GM19395 (cell line): ENCODE results near the gene CDC16.
A peak's percentile ranks its signal among the peaks of the same experiment; 100 is the strongest.
"Not testable (repeated sequence)": the region's sequence is repeated elsewhere in the genome, so short reads cannot be mapped to it uniquely, and the experiment has no call there.

Experiments
- ATAC-seq: cut with Tn5 transposase; IDR thresholded peaks from one replicate; pipeline ENCODE4 v1.9.1; 2021; ENCODE audit warnings: mild to moderate bottlenecking, moderate library complexity; ENCODE audit not compliant: unreplicated experiment

CDC16 gene

DNA sequence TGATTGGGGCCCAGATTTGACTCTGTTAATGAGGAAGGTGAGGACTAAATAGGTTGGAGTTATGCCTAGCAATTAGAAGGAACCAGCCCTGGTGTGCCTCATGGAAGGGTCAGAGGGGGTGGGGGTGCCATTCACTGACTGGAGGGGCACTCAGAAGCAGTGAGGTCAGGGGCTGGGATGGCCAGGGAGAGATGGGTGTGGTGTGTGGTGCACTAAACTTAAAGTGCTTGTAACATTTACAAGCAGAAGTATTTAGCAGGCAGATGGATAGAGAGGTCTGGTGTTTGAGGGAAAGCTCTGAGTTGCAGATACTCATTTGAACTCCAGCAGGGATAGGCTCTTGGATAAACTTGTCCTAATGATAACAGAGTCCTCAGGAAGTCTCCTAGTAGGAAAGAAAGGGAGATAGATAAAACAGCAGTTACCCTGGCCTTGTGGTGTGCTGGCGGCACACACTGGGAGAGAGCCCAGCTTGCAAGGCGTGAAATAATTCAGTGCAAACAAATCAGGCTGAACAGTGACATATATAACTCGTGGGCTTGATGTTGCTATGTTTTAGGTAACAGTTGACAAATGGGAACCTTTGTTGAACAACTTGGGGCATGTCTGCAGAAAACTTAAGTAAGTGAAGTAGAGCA, 26.8 kb downstream of the CDC16 start:
- no peak for ATAC-seq

- no peak for ATAC-seq
Observed at GRCh38 chr13:114263578-114263977, 28.9 kb downstream of the CDC16 start.

DNA sequence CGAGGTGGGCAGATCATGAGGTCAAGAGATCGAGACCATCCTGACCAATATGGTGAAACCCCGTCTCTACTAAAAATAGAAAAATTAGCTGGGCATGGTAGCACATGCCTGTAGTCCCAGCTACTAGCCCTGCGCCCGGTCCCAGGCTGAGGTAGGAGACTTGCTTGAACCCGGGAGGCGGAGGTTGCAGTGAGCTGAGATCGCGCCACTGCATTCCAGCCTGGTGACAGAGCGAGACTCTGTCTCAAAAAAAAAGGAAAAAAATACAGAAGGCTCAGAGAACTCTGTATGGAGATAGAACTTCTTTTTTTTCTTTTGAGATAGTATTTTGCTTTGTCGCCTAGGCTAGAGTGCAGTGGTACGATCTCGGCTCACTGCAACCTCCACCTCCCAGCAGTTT, 29.6 kb downstream of the CDC16 start:
- not testable (repeated sequence) for ATAC-seq

DNA sequence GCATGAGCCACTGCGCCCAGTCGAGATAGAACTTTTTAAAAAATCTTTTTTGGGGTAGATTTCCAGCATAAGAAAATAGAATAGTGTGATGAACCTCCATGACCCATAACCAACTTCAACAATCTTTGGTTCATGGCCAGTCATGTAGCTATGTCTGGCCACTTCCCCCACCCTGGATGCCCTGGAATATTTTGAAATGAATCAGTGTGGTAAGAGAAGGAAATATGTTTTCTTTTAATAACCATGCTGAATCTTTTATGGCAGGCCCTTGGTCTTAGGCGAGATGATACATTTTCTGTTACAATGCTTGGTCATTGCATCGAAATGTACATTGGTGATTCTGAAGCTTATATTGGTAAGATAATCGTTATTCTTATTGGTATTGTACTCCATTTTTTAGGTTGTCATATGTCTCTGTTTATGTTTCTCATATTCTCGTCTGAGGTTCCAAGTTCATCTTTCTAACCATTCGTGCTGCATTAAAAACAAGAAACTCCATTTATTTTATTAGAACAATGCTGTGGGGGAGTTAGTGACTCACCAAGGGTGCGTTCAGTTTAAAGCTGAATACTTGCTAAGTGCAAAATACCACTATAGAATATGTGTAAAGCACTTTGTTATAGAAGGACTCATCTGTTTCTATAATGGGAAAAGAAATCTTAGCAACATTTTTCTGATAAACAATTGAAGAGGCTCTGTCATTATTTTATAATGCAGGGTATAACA, 30.4 kb downstream of the CDC16 start:
- ATAC-seq: no peak

GRCh38 chr13:114266241-114266640, 31.5 kb downstream of the CDC16 start:
- ATAC-seq: no peak

DNA sequence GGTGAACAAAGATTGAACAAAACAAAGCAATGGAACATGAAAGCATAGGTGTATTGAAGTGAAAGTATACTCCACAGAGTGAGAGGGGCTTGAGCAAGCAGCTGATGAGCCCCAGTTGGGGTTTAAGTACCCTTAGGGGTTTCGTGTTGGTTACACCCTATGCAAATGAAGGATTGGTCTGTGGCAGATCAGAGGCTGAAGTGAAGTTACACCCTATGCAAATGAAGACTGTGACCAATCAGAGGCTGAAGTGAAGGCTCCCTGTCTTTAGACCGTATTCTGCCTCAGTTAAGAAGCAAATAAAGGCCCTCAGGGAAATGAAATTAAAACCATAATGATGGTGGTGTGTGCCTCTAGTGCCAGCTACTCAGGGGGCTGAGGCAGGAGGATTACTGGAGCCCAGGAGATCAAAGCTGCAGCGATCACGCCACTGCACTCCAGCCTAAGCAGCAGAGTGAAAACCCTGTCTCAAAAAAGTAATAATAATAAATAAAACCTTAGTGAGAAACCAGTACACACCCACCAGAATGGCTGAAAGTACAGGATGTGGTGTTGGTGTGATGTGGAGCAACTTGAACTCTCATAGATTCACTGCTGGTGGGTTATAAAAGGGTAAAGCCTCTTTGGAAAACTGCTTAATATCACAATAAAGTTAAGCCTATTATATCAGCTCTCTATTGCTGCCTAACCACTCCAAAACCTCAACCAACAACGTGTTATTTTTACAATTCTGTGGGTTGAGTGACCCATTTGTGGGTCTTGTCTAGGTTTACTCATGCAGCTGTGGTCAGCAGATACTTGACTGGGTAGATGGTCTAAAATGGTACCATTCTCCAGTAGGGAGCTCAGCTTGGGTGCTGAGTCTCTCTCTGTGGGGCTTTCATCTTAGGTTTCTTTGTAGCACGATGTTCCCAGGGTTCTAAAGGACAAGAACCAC, 33.9 kb downstream of the CDC16 start:
- no peak for ATAC-seq

GRCh38 chr13:114269281-114269770, 34.6 kb downstream of the CDC16 start:
- ATAC-seq: no peak

DNA sequence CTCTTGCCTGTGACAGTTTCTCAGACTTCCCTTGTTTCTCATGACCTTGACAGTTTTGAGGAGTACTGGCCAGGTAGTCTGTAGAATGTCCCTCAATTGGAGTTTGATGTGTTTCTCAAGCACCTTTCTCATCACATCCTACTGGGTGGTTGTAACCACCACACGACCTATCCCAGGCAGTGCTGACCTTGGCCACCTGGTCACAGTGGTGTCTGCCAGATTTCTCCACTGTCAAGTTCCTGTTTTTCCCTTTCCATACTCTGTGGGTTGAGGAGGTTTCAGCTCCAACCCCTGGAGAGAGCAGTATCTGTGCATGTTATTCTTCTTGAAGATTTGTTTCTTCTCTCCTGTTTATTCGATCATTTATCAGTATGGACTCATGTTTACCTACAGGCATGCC, 38.3 kb downstream of the CDC16 start:
- ATAC-seq: no peak

- no peak for ATAC-seq
Observed at GRCh38 chr13:114275304-114275703, 40.6 kb downstream of the CDC16 start.

DNA sequence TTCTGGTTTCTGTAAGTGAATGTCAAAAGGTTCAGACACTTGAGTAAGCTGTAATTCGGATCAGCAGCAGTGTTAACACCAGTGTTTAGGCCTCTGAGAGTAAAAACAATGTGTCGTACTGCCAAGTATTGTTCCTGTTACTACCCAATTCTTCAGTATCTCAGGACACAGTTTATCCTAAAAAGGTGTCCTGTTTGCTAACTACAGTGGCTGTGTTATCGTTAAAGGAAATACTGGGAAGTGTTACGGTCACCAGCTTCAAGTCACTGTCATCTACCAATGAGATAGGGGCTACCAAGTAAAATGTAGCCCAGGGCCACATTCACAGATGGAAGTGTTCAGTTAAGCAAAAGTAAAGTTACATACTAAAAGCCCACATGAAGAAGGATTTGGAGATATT, 44.4 kb downstream of the CDC16 start:
- no peak for ATAC-seq

- no peak for ATAC-seq
Observed at GRCh38 chr13:114279758-114280355, 45.2 kb downstream of the CDC16 start.

DNA sequence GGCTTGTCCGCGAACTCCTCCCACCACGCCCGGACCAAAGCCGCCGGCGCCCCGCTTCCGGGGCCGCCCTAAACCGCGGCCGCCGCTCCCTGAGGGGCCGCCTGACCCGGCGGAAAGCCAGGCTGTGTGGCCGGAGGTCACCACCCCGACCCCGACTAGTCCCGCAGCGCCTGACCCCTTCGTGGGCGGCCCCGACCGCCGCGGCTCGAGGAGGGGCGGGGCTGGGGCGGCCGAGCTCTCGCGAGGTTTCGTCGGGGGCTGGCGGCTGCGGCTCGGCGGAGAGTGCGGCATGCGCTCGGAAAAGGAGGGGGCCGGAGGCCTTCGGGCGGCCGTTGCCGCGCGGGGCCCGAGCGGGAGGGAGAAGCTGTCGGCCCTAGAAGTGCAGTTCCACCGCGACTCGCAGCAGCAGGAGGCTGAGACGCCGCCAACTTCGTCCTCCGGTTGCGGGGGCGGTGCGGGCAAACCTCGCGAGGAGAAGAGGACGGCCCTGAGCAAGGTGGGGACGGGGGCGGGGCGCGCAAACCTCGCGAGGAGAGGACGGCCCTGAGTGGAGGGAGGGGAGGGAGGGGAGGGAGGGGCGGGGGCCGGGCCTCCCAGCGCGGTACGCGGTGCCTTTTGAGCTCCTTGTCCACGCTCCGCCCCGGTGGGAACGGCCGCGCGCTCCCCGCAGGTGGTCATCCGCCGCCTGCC, 46.8 kb downstream of the CDC16 start, which contains the start of gene UPF3A:
TSS of gene UPF3A (plus strand) at position 251 of the 690 bp plus-strand sequence. CDS start at position 290, 39 bp downstream.
- peak; percentile 71 for ATAC-seq

DNA sequence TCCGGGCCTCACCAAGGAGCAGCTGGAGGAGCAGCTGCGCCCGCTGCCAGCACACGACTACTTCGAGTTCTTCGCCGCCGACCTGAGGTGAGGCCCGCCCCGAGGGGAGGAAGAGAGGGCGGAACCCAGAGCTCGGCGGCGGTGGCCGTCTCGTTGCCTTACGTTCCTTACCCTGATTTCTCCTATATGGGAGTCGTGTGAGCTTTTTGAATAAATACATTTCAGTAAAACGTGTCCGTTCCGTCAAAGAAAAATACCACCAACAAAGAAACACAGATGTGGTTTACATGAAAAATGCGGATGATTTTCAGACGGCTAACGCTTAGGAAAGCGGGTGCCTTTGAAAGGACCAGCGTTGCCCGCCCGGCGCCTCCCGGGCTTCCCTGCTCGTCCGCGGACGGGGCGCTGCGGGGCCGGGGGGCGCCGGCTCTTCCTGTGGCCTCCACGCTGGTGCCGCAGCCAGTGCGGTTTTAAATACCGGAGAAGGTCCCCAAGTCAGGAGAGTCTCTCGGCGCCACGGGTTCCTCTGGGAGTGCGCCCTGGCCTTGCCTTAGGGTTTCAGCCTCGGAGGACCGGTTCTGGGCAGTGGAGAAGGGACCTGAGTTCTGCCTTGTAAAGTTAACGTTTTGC, 47.5 kb downstream of the CDC16 start:
- ATAC-seq: peak; percentile 57

- no peak for ATAC-seq
Observed at GRCh38 chr13:114283576-114283975, 48.9 kb downstream of the CDC16 start.

GRCh38 chr13:114284680-114285079, 50.0 kb downstream of the CDC16 start:
- ATAC-seq: no peak

DNA sequence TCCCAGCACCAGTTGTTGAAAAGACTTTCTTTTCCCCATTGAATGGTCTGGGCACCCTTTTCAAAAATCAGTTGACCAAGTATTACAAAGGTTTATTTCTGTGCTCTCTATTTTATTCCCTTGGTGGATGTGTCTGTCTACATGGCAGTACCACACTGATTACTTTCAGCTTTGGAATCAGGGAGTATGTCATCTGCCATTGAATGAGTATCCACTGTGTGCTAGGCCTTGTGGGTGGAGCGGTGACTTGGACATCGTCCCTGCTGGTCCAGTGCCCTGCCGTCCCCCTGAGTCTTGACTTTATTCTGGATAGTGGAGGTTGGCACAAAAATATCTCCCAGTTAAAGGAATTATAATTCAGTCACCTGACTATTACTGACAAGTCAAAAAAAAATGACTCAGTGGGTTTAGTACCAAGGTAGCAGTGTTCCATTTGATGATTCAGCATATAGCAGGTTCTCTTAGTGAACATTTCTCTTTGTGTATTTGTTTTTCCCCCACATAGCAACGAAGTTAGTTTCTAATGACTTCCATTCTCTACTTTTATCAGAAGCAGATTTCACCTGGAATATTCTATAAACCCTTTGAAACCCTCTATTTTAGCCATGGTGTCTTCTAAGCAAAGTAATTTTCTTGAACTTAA, 50.6 kb downstream of the CDC16 start:
- no peak for ATAC-seq

DNA sequence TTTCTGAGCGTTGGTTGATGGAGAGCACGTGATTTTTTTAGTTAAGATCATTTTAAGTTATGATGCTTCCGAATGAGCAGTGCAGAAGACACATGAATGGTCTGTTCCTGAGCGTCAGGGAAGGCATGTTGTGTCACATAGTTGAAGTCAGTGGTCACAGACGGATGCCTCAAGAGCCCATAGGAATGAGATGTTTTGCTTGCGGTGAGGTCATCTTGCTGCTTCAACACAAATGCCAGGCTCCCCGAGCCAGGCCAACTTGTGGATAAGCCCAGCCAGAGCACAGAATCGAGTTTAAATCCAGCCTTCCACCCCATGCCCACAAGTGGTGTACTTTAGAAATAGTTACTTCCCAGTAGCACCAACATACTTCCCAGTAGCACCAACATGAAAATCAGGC, 52.1 kb downstream of the CDC16 start:
- ATAC-seq: no peak

GRCh38 chr13:114288157-114288591, 53.5 kb downstream of the CDC16 start:
- ATAC-seq: no peak

DNA sequence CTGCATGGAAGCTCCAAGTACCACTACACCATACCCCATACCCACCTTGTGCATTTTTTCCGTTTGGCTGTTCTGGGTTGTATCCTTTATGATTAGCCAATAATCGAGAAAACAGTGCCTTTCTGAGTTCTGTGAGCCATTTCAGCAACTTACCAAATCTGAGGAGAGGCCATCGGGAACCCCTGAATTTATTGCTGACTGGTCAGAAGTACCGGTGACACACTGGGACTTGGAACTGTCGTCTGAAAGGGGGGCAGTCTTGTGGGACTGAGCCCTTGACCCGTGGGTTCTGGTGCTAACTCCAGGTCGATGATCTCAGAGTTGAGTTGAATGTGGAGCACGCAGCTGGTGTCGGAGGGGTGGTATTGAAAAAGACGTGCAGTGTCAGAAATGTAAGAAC, 61.8 kb downstream of the CDC16 start:
- no peak for ATAC-seq
